Measurements from ENCODE around the gene CERS3. TPM values are rescaled to one million over a fixed set of nuclear protein-coding genes. Genes with fewer than 3 reads are reported as not detected.

CERS3 gene
- total and polyA plus RNA-seq, 10 of the 15 experiments (the other 5 are each of a cell fraction or from before 2014, with no cell fraction given) = not detected

- TF ChIP-seq IRF4 (IDR thresholded peaks at IDR 0.05; ENCODE audit: low read depth, low read length) (no peak), ZZZ3 (IDR thresholded peaks at IDR 0.05; ENCODE audit: control insufficient read depth, insufficient read length, low read depth) (no peak), BCL11A (IDR thresholded peaks at IDR 0.05; ENCODE audit: low read depth, low read length) (no peak), SIN3A (IDR thresholded peaks at IDR 0.05; ENCODE audit: low read depth, low read length) (no peak), POLR2A (IDR thresholded peaks at IDR 0.05; ENCODE audit: low read depth, low read length) (no peak), FOXM1 (IDR thresholded peaks at IDR 0.05; ENCODE audit: low read depth, low read length) (no peak), NFYB (IDR thresholded peaks at IDR 0.05; ENCODE audit: insufficient read depth, low read depth, low read length) (no peak), PBX3 (IDR thresholded peaks at IDR 0.05; ENCODE audit: insufficient replicate concordance, low read depth, low read length) (no peak)
Observed at GRCh38 chr15:100502651-100503050, 26.1 kb downstream of the CERS3 start (continued).

- Histone ChIP-seq H3K27ac (ENCODE audit: control insufficient read depth, insufficient read depth) (no peak overlapping the region), H3K9me3 (replicated peaks; ENCODE audit: control insufficient read depth, insufficient read depth, low read length) (no peaks in the 10 kb centered on the region), H3K27me3 (replicated peaks in 1 of 2; ENCODE audit: control insufficient read depth in 2 of 2, insufficient read depth in 2 of 2, low read length in 1 of 2) (no peaks in the 10 kb centered on the region), H3K4me1 (ENCODE audit: control insufficient read depth, insufficient read depth, low read length) (no peaks in the 10 kb centered on the region), H3K4me2 (ENCODE audit: control insufficient read depth, insufficient read depth) (no peak overlapping the region), H3K36me3 (ENCODE audit: control insufficient read depth in 2 of 2, insufficient read depth in 2 of 2, low read length in 1 of 2) (no peaks in the 10 kb centered on the region), H3K79me2 (ENCODE audit: control insufficient read depth, insufficient read depth, low read length) (no peaks in the 10 kb centered on the region), H2AFZ (ENCODE audit: control insufficient read depth, low read depth, low read length) (no peak overlapping the region), H3K4me3 (no peak overlapping the region), H3K9ac (ENCODE audit: control insufficient read depth, insufficient read depth, low read length) (no peak overlapping the region), H4K20me1 (ENCODE audit: control insufficient read depth, insufficient read depth) (no peaks in the 10 kb centered on the region)
- ChIA-PET RAD21 (ENCODE audit: unreplicated experiment) (no interaction called here), POLR2A (no interaction called here), SMC1A (ENCODE audit: uncharacterized antibody, unreplicated experiment) (no interaction called here), CTCF (interaction anchor here (0.8 kb wide), 1 partner anchor 8 kb away, joined by 3 read pairs; no protein-coding TSS in a partner anchor)
- no peak for TF ChIP-seq HDAC6 (IDR thresholded peaks at IDR 0.05; ENCODE audit: unreplicated experiment)
- no peak for TF ChIP-seq SMC3 (IDR thresholded peaks at IDR 0.05; ENCODE audit: borderline replicate concordance, low read length)
- no peak for TF ChIP-seq ZNF217 (IDR thresholded peaks at IDR 0.05)
- no peak for TF ChIP-seq LARP7 (IDR thresholded peaks at IDR 0.05)
- TF ChIP-seq ZBTB11 (CRISPR knock-in tag; IDR thresholded peaks at IDR 0.05) = no peak
- TF ChIP-seq PBX3 (IDR thresholded peaks at IDR 0.05; ENCODE audit: insufficient replicate concordance, low read depth, low read length) = no peak
- no peak for TF ChIP-seq KDM1A (IDR thresholded peaks at IDR 0.05; ENCODE audit: borderline replicate concordance)
- no peak for TF ChIP-seq ESRRA (IDR thresholded peaks at IDR 0.05; ENCODE audit: low read length)
- no peak for TF ChIP-seq ZNF384 (IDR thresholded peaks at IDR 0.05; ENCODE audit: borderline replicate concordance, low read depth, low read length)
- TF ChIP-seq SREBF2 (IDR thresholded peaks at IDR 0.05; ENCODE audit: low read length) = no peak
- DNase-seq (ENCODE audit: low read depth, low spot score) (no peak), ATAC-seq (no peak), FAIRE-seq (no peak)
- no TSS peak for BruUV-seq (replicated peaks)
- intact Hi-C loops (cut with micrococcal nuclease; ENCODE audit: unreplicated experiment) (no loop called here), in situ Hi-C loops (cut with MboI) (no loop called here)
- WGBS (ENCODE audit: insufficient coverage, insufficient replicate concordance, low lambda C conversion rate, missing lambda C conversion rate) = 39% methylated on average over 5 of the region's 5 CpGs
Observed at GRCh38 chr15:100501117-100501516, 27.6 kb downstream of the CERS3 start.
